HG02885 (cell line): Measurements from ENCODE around the gene DOCK8.
"Not testable (repeated sequence)": the region's sequence is repeated elsewhere in the genome, so short reads cannot be mapped to it uniquely, and the experiment has no call there.

ENCODE experiments used
- ATAC-seq: cut with Tn5 transposase; IDR thresholded peaks from one replicate; pipeline ENCODE4 v1.9.1; 2021; ENCODE audit warnings: mild to moderate bottlenecking; ENCODE audit not compliant: unreplicated experiment, poor library complexity

DOCK8 gene

GRCh38 chr9:214648-215493, at the start of gene DOCK8:
DOCK8 (plus strand) TSS chr9:214865; CDS start chr9:214977, 112 bp downstream.
- peak; percentile 89 for ATAC-seq

DNA sequence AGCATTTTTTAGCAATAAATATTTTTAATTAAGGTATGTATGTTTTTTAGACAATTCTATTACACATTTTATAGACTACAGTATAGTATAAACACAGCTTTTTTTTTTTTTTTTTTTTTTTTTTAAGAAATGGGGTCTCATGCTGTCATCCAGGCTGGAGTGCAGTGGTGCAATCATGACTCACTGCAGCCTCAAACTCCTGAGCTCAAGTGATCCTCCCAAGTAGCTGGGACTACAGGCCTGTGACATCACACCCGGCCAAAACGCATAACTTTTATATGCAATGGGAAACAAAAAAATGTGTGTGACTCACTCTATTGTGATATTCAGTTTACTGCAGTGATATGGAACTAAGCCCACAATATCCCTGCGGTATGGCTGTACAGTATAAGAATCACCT, 44.9 kb upstream of the DOCK8 start:
- not testable (repeated sequence) for ATAC-seq

- ATAC-seq, result not testable (repeated sequence)
These were observed 36.4 kb upstream of the DOCK8 start for GRCh38 chr9:178140-178825.

- ATAC-seq, result not testable (repeated sequence)
These were observed 35.7 kb upstream of the DOCK8 start, which contains the start of gene ZNG1A for GRCh38 chr9:178970-179383. ZNG1A (minus strand) TSS chr9:179056; CDS start chr9:178969, 87 bp downstream.

- not testable (repeated sequence) for ATAC-seq
These were observed 15.1 kb upstream of the DOCK8 start for GRCh38 chr9:199601-200000.

- no peak for ATAC-seq
These were observed 8.2 kb upstream of the DOCK8 start for GRCh38 chr9:206481-206880.

- ATAC-seq, result no peak
These were observed 5.4 kb upstream of the DOCK8 start for GRCh38 chr9:209143-209758.

GRCh38 chr9:211036-211435, 3.6 kb upstream of the DOCK8 start:
- no peak for ATAC-seq

DNA sequence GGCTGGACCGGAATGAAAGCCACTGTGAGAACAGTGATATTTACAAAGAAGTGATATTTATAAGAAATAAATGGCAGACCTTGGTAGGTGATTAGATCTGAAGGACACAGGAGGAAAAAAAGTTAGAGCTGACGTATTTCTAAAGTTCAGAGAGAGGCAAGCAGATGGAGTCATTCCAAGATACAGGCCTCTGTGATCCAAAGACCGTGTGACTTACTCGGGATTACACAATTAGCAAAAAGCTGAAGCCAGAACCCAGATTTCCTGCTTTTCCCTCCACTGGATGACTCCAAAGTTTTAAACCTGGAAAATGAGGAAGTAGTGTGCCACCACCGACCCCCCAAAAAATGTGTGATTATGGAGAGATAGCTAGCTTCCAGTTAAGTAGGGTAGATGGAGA, 3.1 kb upstream of the DOCK8 start:
- ATAC-seq, result no peak

GRCh38 chr9:212297-212696, 2.4 kb upstream of the DOCK8 start:
- ATAC-seq, result no peak

- not testable (repeated sequence) for ATAC-seq
These were observed 764 bp upstream of the DOCK8 start for GRCh38 chr9:213901-214300.

DNA sequence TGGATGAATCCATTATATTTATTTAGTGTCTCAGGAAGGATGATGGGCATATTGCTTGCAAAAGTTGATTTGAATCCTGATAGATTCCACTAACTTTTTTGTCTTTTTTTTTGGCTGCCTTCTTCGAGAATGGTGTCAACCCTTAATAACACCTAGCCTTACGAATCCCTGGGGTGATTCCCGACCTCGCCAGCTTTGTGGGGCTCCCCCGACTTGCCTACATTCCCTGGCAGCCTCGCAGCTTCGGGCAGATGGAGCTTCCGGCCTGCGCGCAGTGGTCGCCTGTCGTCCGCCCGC, 366 bp upstream of the DOCK8 start:
- no peak for ATAC-seq

GRCh38 chr9:215631-216155, 1.0 kb downstream of the DOCK8 start:
- no peak for ATAC-seq

DNA sequence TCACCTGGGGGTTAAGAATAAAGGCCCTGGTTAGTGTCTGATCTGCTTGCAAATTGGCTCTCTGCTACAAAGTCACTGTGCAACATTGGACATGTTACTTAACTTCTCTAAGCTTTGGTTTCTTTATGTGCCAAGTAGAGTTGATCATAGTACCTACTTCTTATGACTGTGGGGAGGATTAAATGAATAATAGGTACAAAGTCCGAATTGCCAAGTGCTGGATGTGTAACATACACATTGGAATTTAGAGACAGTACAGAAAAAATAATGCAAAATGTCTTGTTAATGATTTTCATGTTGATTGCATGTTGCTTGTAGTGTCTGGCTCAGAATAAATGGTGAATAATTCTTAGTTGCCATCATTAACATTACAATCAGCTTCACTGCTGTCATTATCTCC, 2.2 kb downstream of the DOCK8 start:
- ATAC-seq, result no peak

DNA sequence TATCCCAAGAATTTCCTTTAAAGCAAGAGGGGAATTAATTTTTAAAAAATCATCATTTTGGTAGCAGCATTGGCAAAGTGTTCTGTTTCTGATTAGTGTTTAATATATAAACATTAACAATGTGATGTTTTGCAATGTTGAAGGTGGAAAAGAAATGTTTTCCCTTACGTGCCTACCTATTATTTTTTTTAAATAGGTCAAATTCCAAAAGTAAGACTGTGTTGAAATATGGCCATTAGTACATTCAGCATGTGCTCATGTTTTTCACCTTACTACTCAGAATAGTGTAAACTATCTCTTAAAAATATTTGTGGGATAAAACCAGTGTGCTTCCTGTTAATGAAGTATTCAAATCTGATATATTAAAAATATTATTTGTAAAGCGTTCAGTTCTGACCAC, 3.3 kb downstream of the DOCK8 start:
- ATAC-seq, result no peak

- ATAC-seq, result not testable (repeated sequence)
These were observed 4.4 kb downstream of the DOCK8 start for GRCh38 chr9:219036-219435.

DNA sequence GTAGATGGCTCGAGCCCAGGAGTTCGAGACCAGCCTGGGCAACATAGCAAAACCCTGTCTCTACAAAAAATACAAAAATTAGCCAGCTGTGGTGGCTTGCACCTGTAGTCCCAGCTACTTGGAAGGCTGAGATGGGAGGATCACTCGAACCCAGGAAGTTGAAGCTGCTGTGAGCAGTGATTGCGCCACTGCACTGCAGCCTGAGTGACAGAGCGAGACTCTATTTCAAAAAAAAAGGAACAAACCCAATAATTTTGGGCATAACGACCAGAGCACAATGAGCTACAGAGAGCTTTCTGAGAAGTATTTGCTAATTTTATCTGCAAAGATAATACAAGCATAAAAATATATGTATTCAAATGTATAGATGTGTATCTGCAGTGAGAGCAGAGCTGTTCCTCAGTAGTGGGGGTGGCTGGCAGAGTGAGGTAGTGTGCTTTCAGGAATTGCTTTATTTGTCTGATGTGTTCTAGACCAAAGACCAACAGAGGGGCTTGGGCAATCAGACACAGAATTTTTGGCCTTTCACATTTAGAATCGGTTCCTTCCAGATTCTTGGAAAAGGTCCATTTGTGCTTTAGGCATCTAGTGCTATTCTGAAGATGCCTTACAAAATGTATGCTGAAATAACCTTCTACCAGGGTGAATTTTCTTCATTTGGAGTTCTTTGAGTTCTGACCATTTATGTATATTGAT, 5.2 kb downstream of the DOCK8 start:
- ATAC-seq, result no peak

- no peak for ATAC-seq
These were observed 7.5 kb downstream of the DOCK8 start for GRCh38 chr9:221989-222776.

DNA sequence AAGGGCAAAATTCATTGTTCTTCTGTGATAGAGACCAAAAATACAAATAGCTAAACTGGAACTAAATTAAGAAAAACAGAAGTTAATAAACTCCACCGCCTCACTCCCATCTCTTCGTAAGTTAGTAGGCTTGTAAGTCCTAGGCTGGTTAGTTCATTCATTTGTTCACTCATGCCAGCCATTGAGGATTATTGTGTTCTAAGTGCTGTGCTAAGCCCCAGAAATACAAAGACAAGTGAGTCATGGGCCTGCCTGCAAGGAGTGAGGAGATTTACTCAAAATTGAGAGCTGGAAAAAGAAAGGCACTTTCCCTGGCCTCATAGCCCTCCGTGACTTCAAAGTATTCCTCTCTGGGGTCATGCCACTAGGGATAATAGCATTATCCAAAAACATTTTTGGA, 8.5 kb downstream of the DOCK8 start:
- ATAC-seq, result no peak

DNA sequence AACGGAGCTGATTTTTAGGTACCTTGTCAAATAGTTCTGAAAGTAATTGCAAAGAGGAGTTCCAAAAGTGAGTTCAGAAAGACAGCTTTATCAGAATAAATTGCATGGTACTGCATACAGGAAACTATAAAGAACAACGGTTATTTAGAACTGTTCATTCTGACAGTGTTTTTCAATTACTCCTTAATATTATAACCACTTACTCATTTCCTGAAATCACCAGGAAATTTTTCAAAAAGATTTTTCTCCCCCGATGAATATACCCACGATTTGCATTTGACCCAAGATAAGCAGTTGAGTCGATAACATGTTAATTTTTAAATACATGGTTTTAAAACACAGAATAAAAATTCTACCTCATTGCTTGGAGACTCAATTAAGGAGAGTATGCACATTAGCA, 9.4 kb downstream of the DOCK8 start:
- no peak for ATAC-seq
